DMS114 treated with DMSO at 0.1 percent for 48 hours (cell line): ENCODE data around the gene MYCBPAP.

ENCODE experiments used
- DNase-seq: peaks from one replicate; lab custom pipeline; 2025; ENCODE audit not compliant: unreplicated experiment; lab: John Stamatoyannopoulos, UW

MYCBPAP gene

DNA sequence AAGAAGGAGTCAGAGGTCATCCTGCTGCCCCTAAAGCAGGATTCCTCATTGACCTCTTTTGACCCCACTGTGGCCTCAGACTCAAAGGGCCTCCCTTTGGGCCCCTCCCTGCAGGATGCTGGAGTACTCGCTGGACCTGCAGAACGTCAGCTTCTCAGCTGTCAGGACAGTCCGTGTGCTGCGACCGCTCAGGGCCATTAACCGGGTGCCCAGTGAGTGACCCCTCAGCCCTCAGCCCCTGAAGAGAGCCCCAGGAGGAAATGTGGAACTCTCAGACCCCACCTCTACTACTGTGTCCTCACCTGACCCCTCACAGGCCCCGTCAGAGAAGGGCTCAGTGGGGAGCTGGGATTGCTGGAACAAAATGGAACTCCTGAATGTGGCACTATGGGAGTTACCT, 61.4 kb downstream of the MYCBPAP start:
- no peak for DNase-seq

GRCh38 chr17:50570032-50570431, 61.8 kb downstream of the MYCBPAP start:
- DNase-seq: no peak

DNA sequence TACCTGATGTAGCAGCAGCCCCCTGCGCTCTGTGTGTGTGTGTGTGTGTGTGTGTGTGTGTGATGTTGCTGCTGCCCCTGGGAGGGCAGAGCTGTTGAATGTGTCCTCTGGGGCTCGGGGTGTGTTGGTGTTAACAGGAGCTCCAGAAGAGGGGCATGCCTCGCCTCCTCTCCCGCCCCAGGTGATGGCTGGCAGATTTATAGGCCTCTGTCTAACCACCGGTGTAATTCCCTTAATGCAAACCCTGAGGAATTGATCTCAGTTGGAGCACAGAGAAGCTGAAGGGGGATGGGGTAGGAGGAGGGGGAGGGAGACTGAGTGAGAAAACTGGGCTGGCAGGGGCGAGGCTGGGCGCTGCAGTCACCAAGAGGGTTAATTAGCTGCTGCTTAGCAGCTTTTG, 62.3 kb downstream of the MYCBPAP start:
- DNase-seq: no peak

DNA sequence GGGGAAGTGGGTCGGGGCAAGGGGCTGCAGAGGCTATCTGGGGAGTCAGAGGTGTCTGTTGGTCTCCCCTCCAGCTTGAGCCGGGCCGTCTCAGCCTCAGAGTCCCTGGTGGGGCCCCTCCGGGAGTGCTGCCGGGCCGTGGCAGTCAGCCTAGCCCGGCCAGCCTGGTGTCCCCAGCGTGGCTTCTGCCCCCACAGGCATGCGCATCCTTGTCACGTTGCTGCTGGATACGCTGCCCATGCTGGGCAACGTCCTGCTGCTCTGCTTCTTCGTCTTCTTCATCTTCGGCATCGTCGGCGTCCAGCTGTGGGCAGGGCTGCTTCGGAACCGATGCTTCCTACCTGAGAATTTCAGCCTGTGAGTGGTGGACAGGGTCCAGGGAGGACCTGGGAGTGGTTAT, 63.4 kb downstream of the MYCBPAP start:
- DNase-seq: no peak

GRCh38 chr17:50572541-50572940, 64.3 kb downstream of the MYCBPAP start:
- DNase-seq: no peak

DNA sequence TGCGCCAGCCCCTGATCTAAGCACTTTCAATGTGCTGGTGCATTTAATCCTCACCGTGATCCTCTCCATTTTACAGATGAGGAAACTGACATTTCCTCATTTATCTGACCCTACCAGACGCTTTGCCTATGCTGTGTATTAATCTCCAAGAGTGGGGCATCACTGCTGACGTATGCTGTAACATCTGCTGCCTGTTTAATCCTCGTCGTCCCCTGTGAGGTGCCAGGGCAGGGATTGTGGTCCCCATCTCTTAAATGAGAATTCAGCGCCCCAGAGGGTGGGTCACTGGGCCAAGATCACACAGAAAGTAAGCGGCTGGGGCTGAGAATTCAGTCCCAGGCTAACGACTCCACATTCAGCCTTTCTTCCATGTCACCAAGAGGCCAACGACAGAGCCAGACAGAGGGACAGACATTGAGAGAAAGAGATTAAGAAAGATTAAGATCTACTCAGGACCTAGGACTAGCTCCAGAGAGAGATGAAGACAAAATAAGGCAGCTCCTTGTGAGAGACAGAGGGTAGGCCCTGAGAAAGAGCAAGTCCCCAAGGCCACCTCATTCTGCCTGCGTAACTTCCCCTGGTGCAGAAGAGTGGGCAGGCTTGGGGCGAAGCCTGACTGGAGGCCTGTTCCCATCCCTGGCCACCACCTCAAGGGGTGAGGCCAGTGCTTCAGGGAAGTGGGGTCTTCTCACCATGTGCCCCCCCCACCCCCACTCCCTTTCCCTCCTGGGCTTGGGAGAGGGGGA, 65.8 kb downstream of the MYCBPAP start:
- DNase-seq: no peak

DNA sequence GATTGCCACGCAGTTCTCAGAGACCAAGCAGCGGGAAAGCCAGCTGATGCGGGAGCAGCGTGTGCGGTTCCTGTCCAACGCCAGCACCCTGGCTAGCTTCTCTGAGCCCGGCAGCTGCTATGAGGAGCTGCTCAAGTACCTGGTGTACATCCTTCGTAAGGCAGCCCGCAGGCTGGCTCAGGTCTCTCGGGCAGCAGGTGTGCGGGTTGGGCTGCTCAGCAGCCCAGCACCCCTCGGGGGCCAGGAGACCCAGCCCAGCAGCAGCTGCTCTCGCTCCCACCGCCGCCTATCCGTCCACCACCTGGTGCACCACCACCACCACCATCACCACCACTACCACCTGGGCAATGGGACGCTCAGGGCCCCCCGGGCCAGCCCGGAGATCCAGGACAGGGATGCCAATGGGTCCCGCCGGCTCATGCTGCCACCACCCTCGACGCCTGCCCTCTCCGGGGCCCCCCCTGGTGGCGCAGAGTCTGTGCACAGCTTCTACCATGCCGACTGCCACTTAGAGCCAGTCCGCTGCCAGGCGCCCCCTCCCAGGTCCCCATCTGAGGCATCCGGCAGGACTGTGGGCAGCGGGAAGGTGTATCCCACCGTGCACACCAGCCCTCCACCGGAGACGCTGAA, 67.5 kb downstream of the MYCBPAP start:
- DNase-seq: no peak

DNA sequence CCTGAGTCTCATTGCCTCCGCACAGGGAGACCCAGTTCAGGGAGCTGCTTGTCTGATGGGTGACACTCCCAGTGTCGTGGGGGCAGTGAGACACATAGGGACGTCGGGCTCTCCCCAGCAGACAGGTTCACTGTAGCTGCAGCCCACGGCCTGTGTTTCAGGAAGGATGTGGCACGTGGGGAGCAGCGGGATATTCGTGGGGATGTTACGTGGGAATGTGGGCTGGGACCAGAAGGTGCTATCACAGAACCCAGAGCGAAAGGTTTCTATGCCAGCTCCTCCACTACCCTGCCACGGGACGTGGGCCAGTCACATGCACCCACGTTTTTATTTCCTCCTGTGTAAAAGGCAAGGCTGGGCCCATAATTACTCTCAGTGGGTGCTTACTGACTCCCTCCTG, 68.6 kb downstream of the MYCBPAP start:
- no peak for DNase-seq

DNA sequence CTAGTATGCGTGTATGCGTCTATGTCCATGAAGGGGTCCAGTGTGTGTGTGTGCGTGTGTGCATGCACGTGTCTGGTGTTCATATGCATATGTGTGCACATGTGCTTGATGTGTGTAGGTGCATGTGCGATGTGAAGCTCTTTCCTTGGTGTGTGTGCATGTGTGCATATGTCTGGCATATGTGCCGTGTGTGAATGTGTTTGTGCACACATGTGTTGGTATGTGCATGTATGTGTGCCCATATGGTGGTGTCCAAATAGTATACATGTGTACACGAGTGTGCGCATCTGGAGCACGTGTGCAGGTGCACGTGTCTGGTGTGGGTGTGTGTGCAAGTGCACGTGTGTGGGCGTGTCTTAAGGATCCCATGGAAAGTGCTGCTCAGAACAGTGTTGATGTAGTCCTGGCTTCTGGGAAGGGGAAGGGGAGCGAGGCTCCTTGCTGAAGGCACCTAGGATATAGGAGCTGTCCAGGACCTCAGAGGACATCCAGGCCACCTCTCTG, 69.3 kb downstream of the MYCBPAP start:
- DNase-seq: no peak

DNA sequence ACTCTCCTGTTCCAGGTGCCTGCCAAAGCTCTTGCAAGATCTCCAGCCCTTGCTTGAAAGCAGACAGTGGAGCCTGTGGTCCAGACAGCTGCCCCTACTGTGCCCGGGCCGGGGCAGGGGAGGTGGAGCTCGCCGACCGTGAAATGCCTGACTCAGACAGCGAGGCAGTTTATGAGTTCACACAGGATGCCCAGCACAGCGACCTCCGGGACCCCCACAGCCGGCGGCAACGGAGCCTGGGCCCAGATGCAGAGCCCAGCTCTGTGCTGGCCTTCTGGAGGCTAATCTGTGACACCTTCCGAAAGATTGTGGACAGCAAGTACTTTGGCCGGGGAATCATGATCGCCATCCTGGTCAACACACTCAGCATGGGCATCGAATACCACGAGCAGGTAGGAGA, 69.9 kb downstream of the MYCBPAP start:
- no peak for DNase-seq

GRCh38 chr17:50579399-50579798, 71.2 kb downstream of the MYCBPAP start:
- no peak for DNase-seq

GRCh38 chr17:50580646-50581045, 72.4 kb downstream of the MYCBPAP start:
- no peak for DNase-seq
